ENCODE measurements around the gene GP5.

DNA sequence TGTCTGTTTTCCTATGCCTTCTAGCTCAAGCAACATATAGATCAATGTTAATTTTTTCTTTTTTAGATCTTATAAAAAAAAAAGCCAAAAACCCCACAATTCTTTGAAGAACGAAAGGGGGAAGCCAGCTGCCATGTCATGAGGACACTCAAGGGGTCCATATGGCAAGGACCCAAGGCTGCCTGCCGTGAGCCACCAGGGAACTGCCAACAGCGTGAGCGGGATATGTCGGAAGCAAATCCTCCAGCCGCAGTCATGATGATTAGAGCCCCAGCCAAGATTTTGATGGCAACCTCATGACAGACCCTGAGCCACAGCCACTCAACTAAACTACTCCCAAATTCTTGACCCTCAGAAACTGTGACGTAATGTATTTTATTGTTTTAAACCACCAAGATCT is 6.5 kb downstream of the GP5 start:
- TF ChIP-seq, protein P1, sequence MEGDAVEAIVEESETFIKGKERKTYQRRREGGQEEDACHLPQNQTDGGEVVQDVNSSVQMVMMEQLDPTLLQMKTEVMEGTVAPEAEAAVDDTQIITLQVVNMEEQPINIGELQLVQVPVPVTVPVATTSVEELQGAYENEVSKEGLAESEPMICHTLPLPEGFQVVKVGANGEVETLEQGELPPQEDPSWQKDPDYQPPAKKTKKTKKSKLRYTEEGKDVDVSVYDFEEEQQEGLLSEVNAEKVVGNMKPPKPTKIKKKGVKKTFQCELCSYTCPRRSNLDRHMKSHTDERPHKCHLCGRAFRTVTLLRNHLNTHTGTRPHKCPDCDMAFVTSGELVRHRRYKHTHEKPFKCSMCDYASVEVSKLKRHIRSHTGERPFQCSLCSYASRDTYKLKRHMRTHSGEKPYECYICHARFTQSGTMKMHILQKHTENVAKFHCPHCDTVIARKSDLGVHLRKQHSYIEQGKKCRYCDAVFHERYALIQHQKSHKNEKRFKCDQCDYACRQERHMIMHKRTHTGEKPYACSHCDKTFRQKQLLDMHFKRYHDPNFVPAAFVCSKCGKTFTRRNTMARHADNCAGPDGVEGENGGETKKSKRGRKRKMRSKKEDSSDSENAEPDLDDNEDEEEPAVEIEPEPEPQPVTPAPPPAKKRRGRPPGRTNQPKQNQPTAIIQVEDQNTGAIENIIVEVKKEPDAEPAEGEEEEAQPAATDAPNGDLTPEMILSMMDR (IDR thresholded peaks at IDR 0.05): no peak
- TF ChIP-seq POLR2A (IDR thresholded peaks at IDR 0.05): no peak

All from body of pancreas (tissue), 4 donors.